ENCODE data around the gene ELAVL3. TPM values are rescaled to one million over a fixed set of nuclear protein-coding genes. Genes with fewer than 3 reads are reported as not detected.

ELAVL3 gene
- total RNA-seq, 4 donors from 2014 or later = 0.95 TPM; not detected in 3

DNA sequence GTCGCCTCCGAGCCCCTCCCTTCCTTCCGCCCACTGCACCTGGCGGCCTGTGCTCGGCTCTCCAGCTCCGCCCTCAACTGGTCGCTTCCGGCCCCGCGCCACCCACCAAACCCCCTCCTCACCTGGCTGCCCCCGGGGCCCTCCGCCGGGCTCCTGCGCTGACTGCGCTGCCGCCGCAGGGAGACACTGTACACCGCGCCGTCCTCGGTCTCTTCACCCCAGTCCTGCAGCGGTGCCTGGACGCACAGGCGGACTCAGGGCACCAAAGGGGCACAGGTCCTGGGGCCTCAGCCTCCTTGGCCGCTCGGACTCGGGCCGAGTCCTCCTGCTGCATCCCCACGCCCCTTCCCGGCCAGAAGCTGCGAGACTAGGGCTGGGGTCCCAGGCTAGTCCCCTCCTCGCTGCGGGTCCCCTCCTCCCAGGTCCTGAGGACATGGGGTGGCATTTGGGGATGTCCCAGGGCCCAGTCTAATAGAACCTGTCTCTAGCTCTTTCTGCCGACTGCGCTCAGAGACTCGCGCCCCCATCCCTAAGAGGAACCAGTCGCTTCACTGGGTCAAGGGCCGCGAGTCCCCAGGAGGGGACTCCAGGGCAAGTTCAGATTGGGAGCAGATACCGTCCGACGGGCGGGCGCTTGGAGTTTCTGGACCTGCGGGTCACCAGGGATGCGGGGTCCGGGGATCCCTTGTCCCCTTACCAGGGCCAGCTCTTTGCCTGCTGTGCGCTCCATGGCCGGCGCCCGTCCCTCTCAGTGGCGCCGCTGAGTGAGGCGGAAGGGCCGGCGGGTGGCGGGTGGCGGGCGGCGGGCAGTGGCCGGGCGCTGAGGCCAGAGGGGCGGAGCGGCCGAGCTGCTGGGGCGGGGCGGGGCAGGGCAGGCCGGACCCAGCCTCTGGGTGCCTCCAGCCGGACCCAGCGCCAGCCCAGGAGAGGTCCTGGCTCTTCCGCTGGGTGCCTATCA lies 62.0 kb downstream of the ELAVL3 start, which contains the start of gene RGL3:
RGL3 (minus strand) TSS at position 766 of the 958 bp plus-strand sequence; CDS start at position 730, 36 bp downstream.
- H3K36me3 ChIP-seq = no peaks in the 10 kb centered on the region
- H3K4me1 ChIP-seq = peaks cover 0 to 41% (median 31%) of the 10 kb centered on the region in 4 donors
- H3K27ac ChIP-seq = peak within 1 kb of the TSS in 2 of 4 donors; percentile 25 to 39
- peaks cover 0 to 50% of the 10 kb centered on the region in 2 donors for H3K27me3 ChIP-seq
- TF ChIP-seq, protein P1, sequence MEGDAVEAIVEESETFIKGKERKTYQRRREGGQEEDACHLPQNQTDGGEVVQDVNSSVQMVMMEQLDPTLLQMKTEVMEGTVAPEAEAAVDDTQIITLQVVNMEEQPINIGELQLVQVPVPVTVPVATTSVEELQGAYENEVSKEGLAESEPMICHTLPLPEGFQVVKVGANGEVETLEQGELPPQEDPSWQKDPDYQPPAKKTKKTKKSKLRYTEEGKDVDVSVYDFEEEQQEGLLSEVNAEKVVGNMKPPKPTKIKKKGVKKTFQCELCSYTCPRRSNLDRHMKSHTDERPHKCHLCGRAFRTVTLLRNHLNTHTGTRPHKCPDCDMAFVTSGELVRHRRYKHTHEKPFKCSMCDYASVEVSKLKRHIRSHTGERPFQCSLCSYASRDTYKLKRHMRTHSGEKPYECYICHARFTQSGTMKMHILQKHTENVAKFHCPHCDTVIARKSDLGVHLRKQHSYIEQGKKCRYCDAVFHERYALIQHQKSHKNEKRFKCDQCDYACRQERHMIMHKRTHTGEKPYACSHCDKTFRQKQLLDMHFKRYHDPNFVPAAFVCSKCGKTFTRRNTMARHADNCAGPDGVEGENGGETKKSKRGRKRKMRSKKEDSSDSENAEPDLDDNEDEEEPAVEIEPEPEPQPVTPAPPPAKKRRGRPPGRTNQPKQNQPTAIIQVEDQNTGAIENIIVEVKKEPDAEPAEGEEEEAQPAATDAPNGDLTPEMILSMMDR (IDR thresholded peaks at IDR 0.05) = no peak
- TF ChIP-seq POLR2A (IDR thresholded peaks at IDR 0.05) = no peak
- peaks cover 0 to 6% (median 0%) of the 10 kb centered on the region in 4 donors for H3K9me3 ChIP-seq
- peak in 1 of 3 donors; percentile 59 for DNase-seq
- peak within 1 kb of the TSS; percentile 15 to 44 (median 41) for H3K4me3 ChIP-seq

DNA sequence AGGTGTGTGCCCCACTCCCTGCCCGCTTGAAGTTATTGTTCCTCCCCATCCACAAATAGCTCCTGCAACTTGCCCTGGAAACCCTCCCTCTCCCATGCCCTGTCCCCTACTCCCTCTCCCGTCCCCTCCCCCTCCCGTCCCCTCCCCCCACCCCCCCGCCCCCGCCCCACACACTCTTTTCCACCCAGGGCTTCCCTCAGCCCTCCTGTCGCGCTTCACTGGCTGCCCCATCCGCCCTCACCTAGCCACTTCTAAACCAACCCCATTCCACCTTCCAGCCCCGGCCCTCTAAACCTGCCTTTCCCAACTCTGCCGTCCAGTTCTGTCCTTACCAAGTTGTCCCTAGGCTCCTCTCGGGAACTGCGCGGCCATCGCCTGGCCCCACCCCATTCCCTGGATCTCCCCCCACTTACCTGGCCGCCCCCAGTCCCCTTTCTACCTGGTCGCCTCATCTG lies 62.7 kb downstream of the ELAVL3 start:
- H3K36me3 ChIP-seq = no peaks in the 10 kb centered on the region
- H3K27ac ChIP-seq = peak overlapping the region in 1 of 4 donors; percentile 25
- peak overlapping the region; percentile 15 to 44 (median 41) for H3K4me3 ChIP-seq
- TF ChIP-seq, protein P1 (IDR thresholded peaks at IDR 0.05) = no peak
- TF ChIP-seq POLR2A (IDR thresholded peaks at IDR 0.05) = no peak
- H3K9me3 ChIP-seq = peaks cover 0 to 6% (median 0%) of the 10 kb centered on the region in 4 donors
- no peak for DNase-seq
- peaks cover 0 to 43% of the 10 kb centered on the region in 2 donors for H3K27me3 ChIP-seq
- H3K4me1 ChIP-seq = peaks cover 0 to 41% (median 31%) of the 10 kb centered on the region in 4 donors

DNA sequence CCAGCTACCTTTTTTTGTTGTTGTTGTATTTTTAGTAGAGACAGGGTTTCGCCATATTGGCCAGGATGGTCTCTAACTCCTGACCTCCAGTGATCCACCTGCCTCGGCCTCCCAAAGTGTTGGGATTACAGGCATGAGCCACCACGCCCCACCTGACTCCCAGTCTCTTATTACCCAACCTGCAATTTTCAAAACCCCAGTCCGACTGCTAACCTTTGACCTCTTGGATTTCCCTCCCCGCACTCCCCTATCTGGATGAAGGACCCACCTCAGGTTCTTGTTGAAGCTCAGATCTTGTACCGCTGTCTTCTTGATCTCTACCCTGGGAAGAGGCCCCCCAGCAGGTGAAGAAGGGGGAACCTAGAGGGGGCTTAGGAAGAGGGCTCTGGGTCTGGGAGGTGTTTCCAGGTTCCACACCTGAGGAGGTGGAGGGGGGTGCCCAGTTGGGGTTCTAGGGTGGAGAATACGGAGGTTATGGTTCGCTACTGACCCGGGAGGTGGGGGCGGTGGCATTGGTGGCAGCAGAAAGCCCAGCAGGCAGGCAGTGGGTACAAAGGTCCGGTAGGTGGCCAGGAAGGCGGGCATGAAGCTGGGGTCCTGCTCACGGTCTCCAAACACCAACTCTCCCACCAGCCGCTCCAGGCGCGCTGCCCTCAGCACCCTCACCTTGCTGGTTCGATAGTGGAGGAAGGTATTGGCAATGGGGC lies 64.3 kb downstream of the ELAVL3 start:
- TF ChIP-seq, protein P1 (IDR thresholded peaks at IDR 0.05) = no peak
- TF ChIP-seq POLR2A (IDR thresholded peaks at IDR 0.05) = no peak
- Histone ChIP-seq H3K36me3 (no peaks in the 10 kb centered on the region), H3K27me3 (peaks cover 0 to 29% of the 10 kb centered on the region in 2 donors), H3K9me3 (peaks cover 0 to under 1% (median 0%) of the 10 kb centered on the region in 4 donors), H3K4me3 (no peak overlapping the region), H3K4me1 (peaks cover 0 to 26% (median 17%) of the 10 kb centered on the region in 4 donors), H3K27ac (no peak overlapping the region)
- DNase-seq = no peak

DNA sequence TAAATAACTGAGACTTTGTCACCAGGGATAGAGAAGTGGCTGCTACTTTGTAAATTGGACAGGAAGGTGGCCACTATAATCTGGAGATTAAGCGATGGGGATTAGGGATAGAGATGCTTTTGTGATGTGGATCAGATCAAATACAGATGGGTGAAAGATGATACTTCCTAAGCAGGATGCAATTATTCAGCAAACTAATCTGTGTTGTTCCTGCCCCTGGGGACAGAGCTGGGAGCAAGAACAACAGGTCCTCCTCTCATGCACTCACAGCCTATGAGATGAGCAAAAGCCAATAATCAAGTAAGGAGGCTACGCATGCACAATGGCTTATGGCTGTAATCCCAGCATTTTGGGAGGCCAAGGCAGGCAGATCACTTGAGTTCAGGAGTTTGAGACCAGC lies 66.3 kb downstream of the ELAVL3 start:
- H3K36me3 ChIP-seq = no peaks in the 10 kb centered on the region
- H3K9me3 ChIP-seq = no peaks in the 10 kb centered on the region
- no peak overlapping the region for H3K4me3 ChIP-seq
- no peak for DNase-seq
- TF ChIP-seq, protein P1 (IDR thresholded peaks at IDR 0.05) = no peak
- TF ChIP-seq POLR2A (IDR thresholded peaks at IDR 0.05) = no peak
- H3K4me1 ChIP-seq = peaks cover 0 to 13% (median 9%) of the 10 kb centered on the region in 4 donors
- H3K27me3 ChIP-seq = peaks cover 0 to 14% of the 10 kb centered on the region in 2 donors
- no peak overlapping the region for H3K27ac ChIP-seq

DNA sequence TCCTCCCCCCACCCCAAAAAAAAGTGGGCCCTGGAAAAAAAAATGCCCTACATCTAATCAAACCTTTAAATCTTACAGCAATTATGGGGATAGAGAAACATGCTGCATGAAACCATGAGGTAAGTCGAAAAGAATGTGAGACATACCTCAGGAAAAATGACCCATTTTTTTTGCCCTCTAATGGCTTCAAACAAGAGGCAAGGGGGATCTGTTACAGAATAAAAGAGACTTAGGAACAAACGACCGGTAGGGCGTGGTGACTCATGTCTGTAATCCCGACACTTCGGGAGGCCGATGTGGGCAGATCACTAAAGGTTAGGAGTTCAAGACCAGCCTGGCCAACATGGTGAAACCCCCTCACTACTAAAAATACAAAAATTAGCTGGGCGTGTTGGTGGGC lies 70.2 kb downstream of the ELAVL3 start:
- Histone ChIP-seq H3K4me3 (no peak overlapping the region), H3K4me1 (no peaks in the 10 kb centered on the region), H3K27me3 (no peaks in the 10 kb centered on the region), H3K27ac (no peak overlapping the region), H3K36me3 (no peaks in the 10 kb centered on the region), H3K9me3 (no peaks in the 10 kb centered on the region)
- TF ChIP-seq, protein P1 (IDR thresholded peaks at IDR 0.05) = no peak
- TF ChIP-seq POLR2A (IDR thresholded peaks at IDR 0.05) = no peak
- DNase-seq = no peak

Measured in Peyer's patch (tissue), 4 donors.